ENCODE data around the gene IKBKE. TPM values are rescaled to one million over a fixed set of nuclear protein-coding genes. Genes with fewer than 3 reads are reported as not detected.

Gene IKBKE
- polyA plus RNA-seq (2013, experiment 1 of 2; ENCODE audit: insufficient read length), result 12.9 TPM
- 14.0 TPM for polyA plus RNA-seq (2013, experiment 2 of 2; ENCODE audit: insufficient read length)

- DNase-seq, result peak; percentile 73
Measured at GRCh38 chr1:206469933-206470691, at the start of gene IKBKE. TSS of gene IKBKE (plus strand) at chr1:206470476. CDS start at chr1:206473228, 2,752 bp downstream.

DNA sequence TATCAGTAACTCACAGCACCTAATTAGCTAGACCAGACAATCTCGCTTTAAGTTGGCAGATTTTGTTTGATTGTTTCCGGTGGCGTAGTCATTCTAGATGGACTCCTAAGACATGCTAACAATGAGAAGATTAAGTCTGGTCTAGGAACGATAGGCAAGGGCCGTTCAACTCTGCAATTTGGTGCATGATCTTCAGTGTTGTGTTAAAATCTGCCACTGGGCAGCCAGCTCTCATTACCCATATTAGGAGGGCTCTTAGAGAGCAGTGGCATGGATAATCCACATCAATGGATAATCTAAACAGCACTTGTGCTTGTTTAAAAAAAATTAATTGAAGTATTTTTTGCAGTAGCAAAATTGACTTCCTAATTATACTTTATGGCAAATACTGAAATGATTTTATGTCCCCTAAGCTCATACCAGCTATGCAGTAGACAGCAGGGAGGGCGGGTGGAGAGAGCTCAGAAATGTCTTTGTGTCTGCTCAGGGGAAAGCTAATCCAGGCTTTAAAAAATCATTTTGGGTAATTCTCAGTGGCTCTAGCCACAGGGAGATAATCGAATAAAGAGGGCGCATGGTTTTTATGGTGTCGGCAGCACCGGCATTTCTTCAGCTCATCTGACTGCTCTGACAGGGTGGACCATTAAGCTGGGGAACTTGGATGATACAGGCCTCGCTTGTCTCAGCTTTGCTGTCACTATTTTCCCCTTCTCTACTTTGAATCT lies 48.5 kb upstream of the IKBKE start:
- DNase-seq, result no peak

GRCh38 chr1:206422525-206422924 lies 47.8 kb upstream of the IKBKE start:
- no peak for DNase-seq

- no peak for DNase-seq
Measured at GRCh38 chr1:206427291-206427690, 43.0 kb upstream of the IKBKE start.

DNA sequence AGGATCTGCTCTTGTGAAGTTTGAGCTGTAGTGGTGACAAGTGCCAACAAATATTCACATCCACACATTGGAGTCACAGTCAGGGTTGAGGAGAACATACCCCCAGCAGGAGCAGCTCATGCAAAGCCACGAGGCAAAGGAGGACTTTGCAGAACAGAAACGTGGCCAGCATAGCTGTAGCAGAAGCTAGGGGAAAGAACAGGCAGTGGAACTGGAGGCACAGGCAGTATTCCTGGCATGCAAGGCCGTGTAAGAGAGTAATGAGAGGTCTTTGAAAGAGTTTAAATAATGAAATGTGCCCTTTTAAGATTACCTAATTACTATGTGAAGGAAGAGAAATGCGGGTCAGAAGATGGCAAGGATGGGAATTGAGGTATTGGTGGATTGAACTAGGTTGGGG lies 40.9 kb upstream of the IKBKE start:
- DNase-seq, result no peak

DNA sequence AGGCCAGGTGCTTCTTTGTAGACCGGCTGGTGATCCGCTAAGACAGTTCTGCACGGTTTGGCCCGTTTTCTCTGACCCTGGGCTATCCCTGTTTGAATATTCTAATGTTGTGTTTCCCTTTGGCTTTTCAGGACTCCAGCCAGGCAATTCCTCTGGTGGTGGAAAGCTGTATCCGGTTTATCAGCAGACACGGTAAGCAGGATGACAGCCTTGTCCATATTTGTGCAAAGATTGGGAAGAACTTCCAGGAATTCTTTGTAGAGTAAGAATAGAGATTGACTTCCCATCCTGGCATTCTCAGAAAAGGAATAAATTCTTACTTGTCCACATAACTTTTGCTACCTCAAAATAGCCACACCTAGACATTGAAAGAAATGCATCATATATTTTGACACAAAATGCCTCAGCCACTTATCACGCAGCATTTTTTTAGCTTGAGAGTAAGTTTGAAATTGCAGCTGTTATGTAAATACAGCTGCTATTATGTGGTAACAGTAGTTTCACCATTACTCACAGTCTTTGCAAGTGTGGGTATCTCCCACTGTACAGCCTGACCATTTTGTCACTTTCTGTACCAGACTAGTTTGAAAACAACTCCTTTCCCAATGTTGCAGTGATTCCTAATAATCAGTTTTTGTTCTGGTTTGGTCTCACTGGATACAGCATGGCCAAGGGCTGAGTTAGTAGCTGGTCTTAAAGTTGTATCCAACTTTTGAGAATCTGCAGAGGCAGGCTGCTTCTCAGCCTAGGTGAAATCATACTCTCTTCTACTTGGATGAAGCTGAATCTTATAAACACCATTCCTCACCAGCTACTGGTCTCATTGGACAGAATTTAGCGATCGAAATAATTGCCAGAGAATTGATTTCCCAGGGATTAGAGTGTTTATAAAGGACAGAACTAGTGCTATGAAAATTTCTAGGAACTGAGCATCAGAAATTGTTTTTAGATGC lies 40.0 kb upstream of the IKBKE start:
- DNase-seq, result peak; percentile 77

DNA sequence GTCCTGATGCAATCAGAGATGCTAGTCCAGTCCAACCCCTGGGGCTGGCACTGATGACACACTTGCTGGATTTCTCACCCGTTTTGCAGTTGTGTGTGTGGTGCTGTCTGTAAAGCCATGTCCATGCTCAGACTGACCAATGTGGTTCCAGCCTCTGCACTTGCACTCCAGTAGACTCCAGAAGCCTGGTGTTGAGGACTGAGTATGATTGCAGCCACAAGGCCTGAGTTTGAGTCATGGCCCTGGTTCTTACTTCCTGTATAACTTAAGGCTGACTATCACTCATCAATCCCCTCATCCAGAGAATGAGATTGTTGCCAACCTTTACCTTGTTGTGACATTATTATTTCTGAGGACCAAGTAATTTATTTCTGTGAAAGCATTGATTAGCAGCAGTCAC lies 34.8 kb upstream of the IKBKE start:
- no peak for DNase-seq

DNA sequence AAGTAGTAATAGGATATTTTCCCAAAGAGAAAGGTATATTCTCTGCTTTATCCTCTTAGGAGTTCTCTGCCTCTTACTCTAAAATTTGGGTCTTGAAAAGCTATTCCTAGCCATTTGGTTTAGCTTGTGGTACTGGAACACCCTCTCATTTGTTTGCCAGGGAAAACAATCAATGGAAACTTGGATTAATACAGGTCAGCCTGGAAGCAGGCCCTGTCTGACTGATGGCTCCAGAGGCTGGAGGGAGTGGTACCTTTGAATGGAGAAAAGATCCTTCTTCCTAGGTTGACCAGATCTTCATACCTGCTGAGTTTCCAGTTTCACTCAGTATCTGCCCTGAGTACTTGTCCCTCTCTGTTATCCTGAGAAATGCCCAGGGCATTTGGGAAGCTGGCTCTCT lies 31.7 kb upstream of the IKBKE start:
- no peak for DNase-seq

DNA sequence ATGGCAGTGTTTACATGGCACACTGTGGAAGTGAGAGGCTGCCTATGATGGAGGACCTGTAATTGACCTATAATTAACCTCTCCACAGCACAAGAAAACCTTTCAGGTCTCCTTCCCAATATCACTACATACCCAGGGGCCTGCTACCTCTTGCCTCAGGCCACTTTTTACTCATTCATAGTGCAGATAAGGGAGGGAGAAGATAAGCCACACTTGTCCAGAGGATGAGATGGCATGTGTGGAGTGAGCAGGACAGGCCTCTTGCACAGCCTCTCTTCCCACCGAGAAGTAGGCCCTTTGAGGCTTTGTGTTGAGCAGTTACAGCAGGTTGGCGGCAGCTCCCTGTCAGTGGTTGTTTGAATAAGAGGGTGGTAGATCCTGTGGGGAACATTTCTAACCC lies 31.1 kb upstream of the IKBKE start:
- DNase-seq, result no peak

GRCh38 chr1:206441336-206441967 lies 28.8 kb upstream of the IKBKE start:
- DNase-seq, result no peak

GRCh38 chr1:206442101-206442500 lies 28.2 kb upstream of the IKBKE start:
- peak; percentile 53 for DNase-seq

DNA sequence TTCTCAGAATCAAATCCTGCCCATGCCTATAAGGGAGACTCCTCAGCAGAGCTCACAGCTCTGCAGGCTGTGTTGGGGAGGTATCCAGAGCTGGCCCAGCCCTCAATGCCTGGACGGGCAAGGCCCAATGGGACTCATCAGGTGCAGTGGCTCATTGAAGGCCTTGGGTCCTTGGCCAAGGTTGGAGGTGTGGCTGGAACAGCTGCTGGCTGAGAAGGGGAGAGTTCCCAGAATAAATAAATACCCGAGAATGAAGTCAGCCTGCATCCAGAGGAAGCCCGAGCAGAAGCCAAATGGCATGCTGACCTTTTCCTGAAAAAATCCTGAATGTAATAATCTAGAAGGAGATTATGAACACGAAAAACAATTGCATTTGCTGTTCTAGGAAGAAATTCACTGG lies 25.2 kb upstream of the IKBKE start:
- DNase-seq, result no peak

DNA sequence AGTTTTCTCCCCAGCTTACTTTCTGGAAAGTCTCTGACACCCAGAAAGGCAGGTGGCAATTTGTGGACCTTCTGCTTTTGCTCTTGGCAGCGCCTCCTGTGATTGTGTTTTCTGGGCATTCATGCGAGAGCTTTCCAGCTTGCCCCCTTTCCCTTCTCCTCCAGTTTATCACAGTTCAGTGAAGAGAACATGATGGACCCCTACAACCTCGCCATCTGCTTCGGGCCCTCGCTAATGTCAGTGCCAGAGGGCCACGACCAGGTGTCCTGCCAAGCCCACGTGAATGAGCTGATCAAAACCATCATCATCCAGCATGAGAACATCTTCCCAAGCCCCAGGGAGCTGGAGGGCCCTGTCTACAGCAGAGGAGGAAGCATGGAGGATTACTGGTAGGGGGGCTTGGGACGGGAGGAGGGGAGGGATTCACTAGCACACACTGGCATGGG lies 24.3 kb upstream of the IKBKE start:
- no peak for DNase-seq

DNA sequence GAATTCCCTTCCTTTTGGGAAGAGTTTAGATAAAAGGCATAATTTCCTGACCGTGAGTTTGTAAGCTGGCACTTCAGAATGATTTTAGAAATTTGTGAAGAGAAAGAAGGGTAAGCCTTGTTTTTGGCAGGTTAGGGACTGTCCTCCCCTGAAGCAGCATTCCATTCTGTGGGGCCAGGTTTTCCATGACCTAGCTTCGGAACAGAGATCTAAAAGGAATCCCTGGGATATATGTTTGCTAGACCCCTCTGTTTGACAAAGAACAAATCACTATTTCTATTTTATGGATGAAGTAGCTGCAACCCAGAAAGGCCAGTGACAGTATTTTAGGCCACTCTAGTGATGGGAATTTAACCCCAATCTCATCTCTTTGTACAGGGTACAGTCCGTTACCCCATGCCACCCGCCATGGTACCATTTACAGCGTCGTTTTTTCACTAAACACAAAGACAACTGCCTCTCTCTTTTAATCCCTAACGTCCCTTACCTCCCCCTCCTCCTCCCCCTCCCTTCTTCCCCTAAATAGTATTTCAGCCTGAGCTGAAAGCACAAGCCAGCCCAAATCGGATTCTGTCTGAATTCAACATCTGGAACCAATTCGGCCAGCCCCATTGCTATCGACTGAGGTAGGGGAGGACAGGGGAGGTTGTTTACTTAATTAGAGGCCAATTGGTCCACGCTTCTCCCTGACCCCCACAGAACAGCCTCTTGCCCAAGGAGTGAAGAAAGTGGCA lies 23.4 kb upstream of the IKBKE start:
- DNase-seq, result peak; percentile 35

GRCh38 chr1:206447422-206447765 lies 22.9 kb upstream of the IKBKE start:
- no peak for DNase-seq

- DNase-seq, result no peak
Measured at GRCh38 chr1:206447792-206448191, 22.5 kb upstream of the IKBKE start.

GRCh38 chr1:206448471-206448870 lies 21.8 kb upstream of the IKBKE start:
- no peak for DNase-seq

GRCh38 chr1:206449565-206449964 lies 20.7 kb upstream of the IKBKE start:
- DNase-seq, result no peak

DNA sequence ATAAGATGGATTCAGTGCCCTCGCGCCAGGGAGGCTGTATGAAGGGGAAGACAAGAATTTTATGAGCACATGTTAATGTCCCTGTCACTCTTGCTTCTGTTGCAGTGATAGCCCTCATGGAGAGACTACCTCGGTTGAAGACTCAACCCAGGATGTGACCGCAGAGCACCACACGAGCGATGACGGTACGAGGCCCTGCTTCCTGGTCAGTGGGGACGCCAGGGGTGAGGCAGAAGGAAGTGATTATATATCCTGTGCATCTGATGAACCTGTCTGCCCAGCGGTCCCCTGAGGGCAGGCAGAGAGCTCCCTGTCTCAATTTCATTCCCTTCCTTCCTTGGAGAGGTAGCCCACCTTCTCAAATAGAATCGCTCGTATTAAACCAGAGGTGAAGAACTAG lies 20.0 kb upstream of the IKBKE start:
- DNase-seq, result no peak

DNA sequence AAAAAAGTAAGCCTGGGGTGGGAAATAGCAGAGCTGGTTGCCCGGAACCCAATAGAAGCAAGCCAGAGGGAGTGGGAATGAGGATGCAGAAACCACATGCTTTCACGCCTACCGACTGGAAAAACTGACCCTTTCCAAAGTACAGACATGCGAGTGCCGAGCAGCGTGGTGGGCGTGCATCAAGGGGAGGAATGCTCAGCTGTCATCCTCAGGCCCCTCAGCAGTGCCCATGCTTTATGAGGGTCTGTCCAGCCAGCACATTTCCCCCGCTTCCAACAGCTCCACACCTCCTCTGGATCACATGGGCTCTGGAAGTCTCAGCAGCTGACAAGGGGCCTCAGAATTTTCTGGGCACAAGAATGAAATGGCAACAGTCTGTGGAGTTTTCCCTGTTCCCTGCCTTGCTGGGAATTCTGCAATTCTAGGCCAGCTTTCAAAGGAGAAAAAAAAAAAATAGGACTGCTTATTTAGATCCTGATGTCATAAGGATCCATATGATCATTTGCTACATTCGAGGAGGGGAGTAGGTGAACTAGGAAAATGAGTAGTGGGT lies 19.1 kb upstream of the IKBKE start:
- DNase-seq, result no peak

GRCh38 chr1:206453111-206453510 lies 17.2 kb upstream of the IKBKE start:
- no peak for DNase-seq
